GM19467 (cell line): ENCODE data around the gene FUT4.
"Not testable (repeated sequence)": the region's sequence is repeated elsewhere in the genome, so short reads cannot be mapped to it uniquely, and the experiment has no call there.

Experiments
- ATAC-seq: cut with Tn5 transposase; IDR thresholded peaks from one replicate; pipeline ENCODE4 v1.9.1; 2021; ENCODE audit warnings: mild to moderate bottlenecking, moderate library complexity; ENCODE audit not compliant: unreplicated experiment

Gene FUT4

DNA sequence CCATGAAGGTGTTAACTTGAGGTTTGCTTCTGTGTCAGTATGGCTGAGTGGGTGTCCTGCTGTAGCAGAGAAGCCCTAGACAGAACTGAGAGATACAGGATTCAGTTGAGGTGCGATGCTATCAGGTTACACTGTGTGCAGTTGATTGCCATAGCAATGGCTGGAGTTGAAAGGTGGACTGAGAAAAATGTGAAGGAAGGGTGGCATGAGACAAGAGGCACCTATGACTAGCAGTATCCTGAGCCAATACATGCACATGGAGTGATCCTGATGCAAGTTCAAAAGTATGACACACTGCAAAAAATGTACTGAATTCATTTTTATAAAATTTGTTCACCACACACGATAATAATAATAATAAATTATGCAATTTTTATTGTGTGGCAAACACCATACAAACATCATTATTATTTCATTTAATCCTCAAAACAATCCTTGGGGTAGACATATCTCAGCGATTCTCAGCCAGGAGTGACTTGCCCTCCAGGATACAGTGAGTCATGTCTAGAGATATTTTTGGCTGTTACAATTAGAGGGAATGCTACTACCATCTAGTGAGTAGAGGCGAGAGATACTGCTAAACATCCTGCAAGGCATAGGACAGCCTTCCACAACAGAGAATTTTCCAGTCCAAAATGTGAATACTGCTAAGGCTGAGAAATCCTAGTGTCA lies 19.6 kb downstream of the FUT4 start:
- ATAC-seq, result no peak

DNA sequence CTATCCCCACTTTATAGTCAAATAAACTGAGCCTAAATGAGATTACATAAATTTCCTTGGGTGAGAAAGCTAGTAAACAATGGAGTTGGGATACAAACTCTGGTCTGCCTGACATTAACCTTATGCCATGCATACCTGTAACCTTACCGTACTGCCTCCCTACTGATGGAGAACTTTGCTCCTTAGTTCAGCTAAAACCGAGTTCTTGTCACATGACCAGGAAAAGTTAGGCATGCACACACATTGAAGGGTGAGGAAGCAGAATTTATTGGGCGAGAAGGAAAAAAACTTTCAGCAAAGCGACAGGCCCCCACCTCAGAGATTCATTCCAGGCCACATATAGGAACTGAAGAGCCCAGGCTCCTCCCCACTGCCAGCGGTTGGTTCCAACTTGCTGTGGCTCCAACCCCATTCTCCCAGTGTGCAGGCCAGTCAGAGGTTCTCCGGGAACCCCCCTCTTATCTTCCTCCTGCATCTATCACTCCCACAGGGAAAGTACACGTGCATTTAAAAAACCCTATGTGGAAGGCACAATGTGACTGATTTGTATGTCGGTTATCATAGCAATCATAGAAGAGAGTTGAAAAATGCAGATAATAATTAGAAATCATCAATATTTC lies 20.2 kb downstream of the FUT4 start:
- no peak for ATAC-seq

DNA sequence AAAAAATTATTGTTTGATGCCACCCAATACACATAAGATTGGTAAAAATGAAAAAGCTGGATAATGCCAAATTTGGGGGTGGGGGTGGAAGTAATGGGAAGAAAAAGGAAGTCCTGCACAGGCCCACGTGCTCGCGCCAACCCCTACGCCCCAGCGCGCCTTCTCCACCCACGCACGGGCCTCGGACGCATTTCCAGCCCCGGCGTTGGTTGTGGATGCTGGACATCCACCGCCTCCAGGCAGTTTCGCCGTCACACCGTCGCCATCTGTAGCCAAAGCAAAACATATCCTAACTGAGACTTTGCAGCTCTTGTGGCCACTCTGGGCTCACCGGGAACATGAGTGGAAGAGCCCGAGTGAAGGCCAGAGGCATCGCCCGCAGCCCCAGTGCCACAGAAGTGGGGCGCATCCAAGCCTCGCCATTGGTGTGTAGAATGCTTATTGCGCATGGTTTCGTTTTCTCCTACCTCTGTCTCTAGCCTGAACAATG lies 23.5 kb downstream of the FUT4 start, which contains the start of gene PIWIL4:
Gene PIWIL4, plus strand, starts transcription at position 188 of the 490 bp plus-strand sequence. Its CDS starts 151 bp downstream, at position 339.
- no peak for ATAC-seq

DNA sequence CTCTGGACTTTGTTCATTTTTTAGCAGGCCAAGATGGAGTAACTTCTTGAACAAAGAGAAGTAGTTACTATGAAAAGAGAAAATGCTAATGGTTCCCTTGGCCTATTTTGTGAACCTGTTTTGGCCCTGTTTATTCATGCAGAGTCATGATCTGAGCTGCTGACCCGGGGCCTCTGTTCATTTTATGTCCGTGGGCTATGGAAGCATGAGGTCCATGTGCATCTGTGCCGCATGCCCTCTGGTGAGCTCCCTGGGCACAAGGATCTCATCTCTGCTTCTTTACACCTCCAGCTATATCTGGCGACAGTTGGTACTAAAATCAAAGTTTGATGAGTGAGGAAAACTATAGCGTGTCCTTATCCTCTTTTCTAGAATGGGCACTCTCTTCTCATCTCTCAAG lies 24.5 kb downstream of the FUT4 start:
- no peak for ATAC-seq

DNA sequence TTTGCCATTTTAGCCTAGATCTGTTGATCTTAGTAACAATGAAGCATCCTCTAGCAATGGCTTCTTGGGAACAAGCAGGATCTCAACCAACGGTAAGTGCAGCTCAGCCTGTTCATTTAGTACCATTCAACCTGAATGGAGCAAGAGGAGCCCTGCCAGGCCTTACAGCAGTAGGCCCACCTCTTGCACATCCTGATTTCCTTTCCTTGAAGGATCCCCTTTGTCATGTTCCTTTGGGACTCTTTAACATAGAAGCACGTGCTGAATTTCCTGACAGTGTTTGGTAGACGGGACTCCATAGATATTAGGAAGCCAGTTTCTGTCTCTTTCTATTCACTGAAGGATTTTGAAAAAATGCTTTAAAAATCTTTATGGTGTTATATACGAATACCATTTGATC lies 25.0 kb downstream of the FUT4 start:
- no peak for ATAC-seq

DNA sequence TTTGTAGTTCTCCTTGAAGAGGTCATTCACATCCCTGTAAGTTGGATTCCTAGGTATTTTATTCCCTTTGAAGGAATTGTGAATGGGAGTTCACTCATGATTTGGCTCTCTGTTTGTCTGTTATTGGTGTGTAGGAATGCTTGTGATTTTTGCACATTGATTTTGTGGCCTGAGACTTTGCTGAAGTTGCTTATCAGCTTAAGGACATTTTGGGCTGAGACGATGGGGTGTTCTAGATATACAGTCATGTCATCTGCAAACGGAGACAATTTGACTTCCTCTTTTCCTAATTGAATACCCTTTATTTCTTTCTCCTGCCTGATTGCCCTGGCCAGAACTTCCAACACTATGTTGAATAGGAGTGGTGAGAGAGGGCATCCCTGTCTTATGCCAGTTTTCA lies 29.3 kb downstream of the FUT4 start:
- not testable (repeated sequence) for ATAC-seq

DNA sequence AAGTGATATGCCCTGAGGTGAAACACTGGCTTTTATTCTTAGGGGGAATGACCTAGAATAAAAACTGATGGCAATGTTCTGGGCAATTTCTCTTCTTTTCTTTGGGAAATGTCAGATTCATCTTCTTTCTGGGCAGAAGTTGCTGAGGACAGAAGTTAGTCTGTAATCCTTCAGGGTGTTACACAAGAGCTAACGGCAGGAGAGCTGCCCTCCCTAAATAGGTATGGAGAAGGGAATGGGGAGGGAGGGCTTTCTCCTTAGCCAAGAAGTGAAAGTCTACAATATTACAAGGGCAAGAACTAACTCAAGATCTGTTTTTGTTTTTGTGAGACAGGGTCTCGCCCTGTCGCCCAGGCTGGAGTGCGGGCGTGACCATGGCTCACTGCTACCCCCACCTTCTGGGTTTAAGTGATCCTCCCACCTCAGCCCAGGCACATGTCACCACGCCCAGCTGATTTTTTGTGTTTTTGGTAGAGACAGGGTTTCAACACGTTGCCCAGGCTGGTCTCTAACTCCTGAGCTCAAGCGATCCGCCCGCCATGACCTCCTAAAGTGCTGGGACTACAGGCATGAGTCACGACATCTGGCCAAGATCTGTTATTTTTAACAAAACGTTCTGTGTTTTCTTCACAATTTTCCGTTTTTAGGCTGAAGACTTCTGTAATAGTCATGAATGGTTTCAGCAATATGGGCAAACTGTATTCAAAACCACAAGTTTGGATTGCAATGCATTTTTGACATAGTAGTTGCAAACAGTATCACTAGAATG lies 30.7 kb downstream of the FUT4 start:
- no peak for ATAC-seq

DNA sequence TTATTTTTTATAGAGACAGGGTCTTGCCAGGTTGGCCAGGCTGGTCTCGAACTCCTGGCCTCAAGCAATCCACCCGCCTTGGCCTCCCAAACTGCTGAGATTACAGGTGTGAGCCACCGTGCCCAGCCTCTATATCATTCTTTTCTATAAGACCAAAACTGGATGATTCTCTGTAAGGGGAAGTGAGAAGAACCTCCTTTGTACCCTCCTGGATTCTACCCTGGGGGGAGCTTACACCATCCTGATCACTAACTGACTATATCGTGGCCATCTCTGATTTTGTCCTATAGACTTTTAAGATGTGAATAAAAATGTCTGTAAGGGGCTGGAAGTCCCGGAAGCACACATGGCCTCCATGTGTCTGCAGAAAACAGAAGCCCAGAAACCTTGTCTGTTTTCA lies 32.6 kb downstream of the FUT4 start:
- no peak for ATAC-seq

DNA sequence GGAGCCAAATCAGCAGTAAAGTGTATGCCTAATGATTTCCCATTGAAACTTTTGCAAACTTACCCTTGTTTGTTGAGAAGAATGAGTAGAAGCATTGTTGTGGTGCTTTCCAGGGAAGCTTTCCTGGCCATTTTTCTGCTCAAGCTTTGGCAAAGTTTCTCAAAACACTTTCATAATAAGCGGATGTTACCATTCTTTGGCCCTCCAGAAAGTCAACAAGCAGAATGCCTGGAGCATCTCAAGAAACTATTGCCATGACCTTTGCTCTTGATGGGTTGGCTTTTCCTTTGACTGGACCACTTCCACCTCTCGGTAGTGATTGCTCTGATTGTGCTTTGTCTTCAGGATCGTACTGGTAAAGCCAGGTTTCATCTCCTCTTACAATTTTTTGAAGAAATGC lies 34.1 kb downstream of the FUT4 start:
- ATAC-seq, result no peak

DNA sequence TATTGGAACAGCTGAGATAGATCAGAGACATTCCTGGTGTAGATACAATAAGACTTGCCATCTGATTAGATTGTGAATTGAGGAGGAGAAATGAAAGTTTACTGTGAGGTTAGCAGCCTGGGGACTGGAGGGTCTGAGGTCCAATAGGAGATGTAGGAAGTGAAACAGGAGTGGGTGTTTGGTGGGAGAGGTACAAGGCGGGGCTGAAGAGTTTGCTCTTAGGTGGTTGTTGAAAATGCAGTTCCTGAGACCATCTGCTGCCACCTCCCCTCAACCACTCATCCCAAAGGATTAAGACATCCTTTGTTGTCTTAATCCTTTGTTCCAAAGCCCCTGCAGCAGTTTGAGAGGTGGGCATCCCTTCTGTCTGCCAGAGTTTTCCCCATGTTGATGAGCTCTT lies 38.2 kb downstream of the FUT4 start:
- ATAC-seq, result peak; percentile 40

DNA sequence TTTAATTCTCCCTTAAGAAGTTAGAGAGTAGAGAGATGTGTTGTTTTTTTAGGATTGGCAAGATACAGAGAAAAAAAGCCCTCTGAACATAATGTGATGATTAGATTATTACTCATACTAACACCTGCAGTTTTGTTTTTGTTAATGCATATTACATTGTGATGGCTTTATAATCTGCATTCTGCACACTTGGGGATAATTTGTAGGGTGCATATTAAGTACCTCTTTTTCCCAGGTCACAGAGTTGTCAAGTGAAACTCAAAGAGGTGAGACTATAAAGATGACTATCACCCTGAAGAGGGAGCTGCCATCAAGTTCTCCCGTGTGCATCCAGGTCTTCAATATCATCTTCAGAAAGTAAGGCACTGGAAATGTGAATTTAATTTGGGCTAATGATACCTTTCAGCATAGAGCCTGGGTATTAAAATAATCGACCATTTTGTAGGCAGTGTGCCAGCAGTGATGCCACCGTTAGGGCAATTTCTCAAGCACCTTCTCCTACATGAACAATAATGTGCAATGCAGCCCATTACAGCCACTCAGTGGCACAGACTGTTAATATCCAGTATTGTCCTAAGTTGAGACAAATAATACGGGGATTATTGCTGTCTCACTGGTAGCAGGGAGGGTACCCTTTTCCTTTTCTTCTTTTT lies 39.6 kb downstream of the FUT4 start:
- no peak for ATAC-seq

DNA sequence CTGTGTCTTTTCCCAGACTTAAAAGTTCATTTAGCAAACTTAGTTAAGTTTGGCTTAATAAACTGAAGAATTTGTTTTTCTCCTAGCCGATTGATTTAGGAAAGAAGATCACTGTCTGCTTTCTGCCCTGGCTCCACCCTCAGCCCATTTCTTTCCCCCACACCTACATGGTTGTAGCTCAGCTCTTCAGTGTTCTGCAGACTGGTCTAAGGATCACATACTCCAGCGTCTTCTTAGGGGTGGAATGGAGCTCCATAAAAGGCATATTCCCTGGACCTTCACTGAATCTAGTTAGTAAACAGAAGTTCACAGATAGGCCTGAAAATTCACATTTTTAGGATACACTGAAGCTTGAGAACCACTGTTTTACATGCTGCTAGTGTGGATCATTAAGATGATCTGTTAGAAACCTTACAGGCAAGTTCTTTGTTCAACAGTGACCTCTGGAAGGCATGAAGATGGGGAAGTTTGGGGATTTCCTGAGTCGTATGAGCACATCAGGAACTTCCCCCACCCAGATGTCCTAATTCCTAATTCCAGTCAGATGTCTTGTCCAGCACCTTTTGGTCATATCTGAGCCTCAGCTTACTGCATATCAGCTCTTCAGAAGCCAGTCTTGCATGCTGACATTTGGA lies 40.3 kb downstream of the FUT4 start:
- no peak for ATAC-seq

DNA sequence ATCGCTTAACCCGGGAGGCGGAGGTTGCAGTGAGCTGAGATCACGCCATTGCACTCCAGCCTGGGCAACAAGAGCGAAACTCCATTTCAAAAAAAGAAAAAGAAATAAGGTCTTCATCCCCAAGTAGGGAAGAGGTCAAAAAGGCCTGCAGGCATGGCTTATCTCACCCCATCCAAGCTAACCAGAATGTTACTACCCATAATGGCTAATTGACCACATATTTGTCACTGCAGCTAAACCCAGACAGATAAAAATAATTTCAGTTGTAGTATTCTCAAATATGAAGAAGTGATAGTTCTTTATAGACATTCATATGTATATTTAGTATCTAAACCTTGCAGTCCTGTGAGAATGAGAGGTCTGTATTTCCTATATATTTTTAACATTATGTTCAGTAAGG lies 41.3 kb downstream of the FUT4 start:
- ATAC-seq, result no peak

DNA sequence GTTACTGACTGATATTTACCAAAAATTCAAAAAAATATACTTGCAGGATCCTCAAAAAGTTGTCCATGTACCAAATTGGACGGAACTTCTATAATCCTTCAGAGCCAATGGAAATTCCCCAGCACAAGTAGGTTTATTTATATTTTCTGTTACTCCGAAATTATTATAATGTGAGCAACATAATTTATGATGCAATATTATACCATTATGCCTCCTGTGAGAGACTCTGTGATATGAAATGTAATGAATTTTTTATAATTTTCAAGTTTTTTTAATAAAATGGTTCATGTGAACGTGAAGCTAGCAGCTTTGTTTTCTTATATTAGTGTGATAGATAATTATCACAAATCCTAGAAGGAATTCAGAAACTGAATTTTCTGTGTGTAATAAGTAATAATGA lies 41.7 kb downstream of the FUT4 start:
- ATAC-seq, result no peak

DNA sequence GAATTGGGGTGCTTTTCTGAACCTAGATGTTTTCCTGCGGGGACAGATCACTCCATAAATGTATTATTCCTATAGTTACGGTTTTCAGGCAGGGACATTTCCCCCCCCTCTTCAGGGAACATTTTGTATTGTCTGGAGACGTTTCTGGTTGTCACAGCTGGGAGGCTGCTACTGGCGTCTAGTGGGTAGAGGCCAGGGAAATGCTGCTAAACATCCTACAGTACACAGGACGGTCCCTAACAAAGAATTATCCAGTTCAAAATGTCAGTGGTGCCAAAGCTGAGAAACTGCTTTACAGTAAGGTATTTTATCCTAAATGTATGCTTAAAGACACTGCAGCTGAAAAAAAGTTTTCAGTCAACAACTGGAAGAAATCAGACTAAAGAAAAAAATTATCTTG lies 42.8 kb downstream of the FUT4 start:
- no peak for ATAC-seq

DNA sequence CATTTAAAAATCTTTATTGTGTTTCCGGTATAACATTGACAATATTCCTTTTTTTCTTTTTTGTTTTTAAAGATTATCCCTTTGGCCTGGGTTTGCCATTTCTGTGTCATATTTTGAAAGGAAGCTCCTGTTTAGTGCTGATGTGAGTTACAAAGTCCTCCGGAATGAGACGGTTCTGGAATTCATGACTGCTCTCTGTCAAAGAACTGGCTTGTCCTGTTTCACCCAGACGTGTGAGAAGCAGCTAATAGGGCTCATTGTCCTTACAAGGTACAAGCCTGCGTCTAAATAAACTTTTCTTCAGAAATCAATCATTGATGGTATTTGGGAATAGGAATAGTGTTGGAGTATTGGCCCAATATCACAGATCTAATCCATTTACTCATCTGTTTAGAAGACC lies 43.3 kb downstream of the FUT4 start:
- no peak for ATAC-seq

DNA sequence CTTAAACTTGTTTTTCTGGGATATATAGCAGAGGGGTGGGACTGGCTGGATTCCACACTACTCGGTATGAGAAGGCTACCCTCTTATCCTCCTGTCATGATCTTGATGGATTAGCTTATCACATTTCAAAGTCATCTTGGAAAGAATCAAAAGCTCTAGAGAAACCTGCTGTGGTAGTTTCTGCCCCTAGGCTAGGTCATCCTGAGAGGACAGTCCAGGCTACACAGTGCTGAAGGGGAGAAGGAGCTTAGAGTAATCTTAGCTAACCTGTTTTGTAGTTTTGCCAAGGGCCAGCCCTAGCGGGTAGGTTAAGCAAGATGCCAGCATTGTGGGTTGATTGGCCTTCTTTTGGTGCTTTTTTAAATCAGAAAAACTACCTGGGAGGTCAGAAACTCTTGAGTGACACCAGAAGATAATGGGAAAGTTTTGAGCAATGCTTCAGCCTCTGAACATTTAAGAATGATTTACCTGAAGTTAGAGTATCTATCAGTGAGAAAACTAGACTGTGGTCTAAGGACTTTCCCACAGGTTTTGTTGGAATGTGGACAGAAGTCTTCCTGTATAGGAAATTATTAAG lies 44.7 kb downstream of the FUT4 start:
- ATAC-seq, result no peak

DNA sequence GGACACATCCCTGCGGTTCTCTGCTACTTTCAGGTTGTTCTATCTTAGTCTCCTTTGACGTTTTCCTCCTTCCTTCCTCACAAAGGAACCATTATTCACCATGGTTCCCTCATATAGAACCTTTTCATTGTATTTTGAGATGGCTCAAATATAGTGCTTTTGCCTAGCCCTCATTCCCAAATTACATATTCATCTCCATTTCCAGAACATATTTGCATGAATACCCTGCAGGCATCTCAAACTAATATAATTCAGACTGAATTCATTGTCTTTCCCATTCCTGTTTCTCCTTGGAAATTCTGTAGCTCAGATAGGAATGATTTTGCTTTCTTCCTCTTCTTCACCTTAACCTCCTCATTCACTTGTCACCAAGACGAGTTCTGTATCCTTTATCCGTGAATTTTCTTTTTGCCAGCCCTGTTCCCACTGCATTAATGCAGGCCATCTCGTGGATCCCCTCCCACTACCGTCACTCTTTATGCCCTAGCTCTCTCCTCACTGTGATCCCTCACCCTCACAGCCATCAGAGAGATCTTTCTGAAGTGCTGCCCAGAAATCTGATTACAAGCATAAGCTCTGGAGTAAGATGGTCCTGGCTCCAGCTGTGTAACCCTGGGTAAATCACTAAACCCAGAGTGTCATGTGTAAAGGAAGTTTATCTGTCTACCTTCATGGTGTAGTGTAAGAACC lies 46.8 kb downstream of the FUT4 start:
- no peak for ATAC-seq

DNA sequence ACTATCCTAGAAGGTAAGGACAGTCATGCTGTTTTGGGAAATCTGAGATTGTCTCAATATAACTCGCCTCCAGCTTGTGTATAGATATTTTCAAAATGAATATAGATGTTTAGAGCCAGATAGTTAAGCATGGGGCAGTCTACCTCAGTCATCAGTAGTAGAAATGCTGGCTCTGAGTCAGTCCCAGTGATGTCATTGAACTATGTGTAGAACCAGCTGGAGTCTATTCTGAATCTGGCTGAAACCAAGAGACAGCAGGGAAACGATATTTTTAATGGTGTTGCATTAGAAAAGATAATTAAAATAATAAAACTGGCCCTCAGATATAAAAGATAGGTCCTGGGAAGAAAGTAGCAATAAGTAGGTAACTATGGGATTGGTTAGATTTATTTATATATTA lies 49.3 kb downstream of the FUT4 start:
- peak; percentile 62 for ATAC-seq

DNA sequence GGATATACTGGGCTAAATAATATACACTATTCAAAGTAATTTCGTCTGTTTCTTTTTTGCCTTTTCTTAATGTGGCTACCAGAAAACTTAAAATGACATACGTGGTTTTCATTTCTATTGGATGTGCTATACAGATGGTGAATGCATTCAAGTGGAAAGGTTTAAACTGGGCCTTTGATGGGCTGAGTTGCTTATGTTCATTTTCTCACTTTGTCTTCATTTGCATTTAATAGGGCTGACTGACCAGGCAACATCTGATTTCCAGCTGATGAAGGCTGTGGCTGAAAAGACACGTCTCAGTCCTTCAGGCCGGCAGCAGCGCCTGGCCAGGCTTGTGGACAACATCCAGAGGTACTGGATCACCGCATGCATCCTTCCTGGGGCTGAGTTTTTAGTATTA lies 51.4 kb downstream of the FUT4 start:
- ATAC-seq, result peak; percentile 63
